Heart right ventricle (tissue), 16 donors: ENCODE data around the gene ARSA. TPM values are rescaled to one million over a fixed set of nuclear protein-coding genes. Genes with fewer than 3 reads are reported as not detected.

Experiments used
- ATAC-seq, 8 donors: fragments of 200-7000 bp; cut with Tn5 transposase; one replicate each; pipeline ENCODE4 v1.9.1; 2020; ENCODE audit warnings: mild to moderate bottlenecking in 8 of 8, moderate library complexity in 8 of 8, moderate number of reproducible peaks in 1 of 8
- DNase-seq, 2 donors: peaks; one replicate each; pipeline ENCODE4 v3.0.0-alpha.2; 2020
- H3K27ac ChIP-seq, 10 donors: fragments of 200-600 bp; sonication (generic) in 2 of 10; one replicate each; pipeline versions ENCODE4 v1.5.0 to v1.8.0; 2020 to 2022; ENCODE audit warnings: mild to moderate bottlenecking in 3 of 10
- H3K27me3 ChIP-seq, 7 donors: fragments of 200-600 bp; one replicate each; pipeline ENCODE4 v1.8.0; 2021 to 2022; ENCODE audit warnings: mild to moderate bottlenecking in 2 of 7
- H3K36me3 ChIP-seq, 9 donors: fragments of 200-600 bp; sonication (generic) in 1 of 9; one replicate each; pipeline versions ENCODE4 v1.5.0 to v1.8.0; 2020 to 2022; ENCODE audit warnings: mild to moderate bottlenecking in 2 of 9
- H3K4me1 ChIP-seq, 9 donors: fragments of 200-600 bp; sonication (generic) in 1 of 9; one replicate each; pipeline versions ENCODE4 v1.5.0 to v1.8.0; 2020 to 2022; ENCODE audit warnings: mild to moderate bottlenecking in 4 of 9
- H3K4me3 ChIP-seq, 10 donors: fragments of 200-600 bp; sonication (generic) in 2 of 10; one replicate each; pipeline versions ENCODE4 v1.5.0 to v1.8.0; 2020 to 2022; ENCODE audit warnings: mild to moderate bottlenecking in 7 of 10, moderate library complexity in 2 of 10
- H3K9me3 ChIP-seq, 11 donors: fragments of 200-600 bp in 10 of 11; sonication (generic) in 2 of 11; one replicate each; pipeline versions ENCODE4 v1.5.0 to v1.8.0; 2013 to 2022; ENCODE audit warnings: mild to moderate bottlenecking in 2 of 11, control low read depth in 1 of 11, moderate library complexity in 1 of 11
- CTCF ChIP-seq, 9 donors: fragments of 200-600 bp; sonication (generic) in 2 of 9; IDR thresholded peaks; one replicate each; pipeline versions ENCODE4 v1.5.0 to v1.8.0; 2021 to 2022; ENCODE audit warnings: antibody characterized with exemption in 9 of 9, mild to moderate bottlenecking in 5 of 9, moderate library complexity in 1 of 9
- WGBS, 2 donors: extraction: QIAGEN DNeasy Blood & Tissue Kit; methylation state at CpG; one replicate each; pipeline ENCODE4 v1.1.7; 2013; ENCODE audit warnings: inconsistent platforms in 1 of 2; 5-methylcytosine and 5-hydroxymethylcytosine counted together
- intact Hi-C, 10 donors: fragments of 100-400 bp; cut with DNase I; formaldehyde crosslinking; loops; one replicate each; pipeline versions ENCODE4 v1.11.1 to v1.14.2; 2022
- polyA plus RNA-seq, 2 donors: library from polyadenylated mRNA; stranded (reverse); fragments of 200-250 nt; gene quantifications; one replicate each; pipeline ENCODE4 v1.2.3, GENCODE V29; 2013
- total RNA-seq, 10 donors: library from RNA; stranded (reverse); fragmentation: NEBNext Ultra II Directional in 3 of 10; extraction: Animal tissue kit (Norgen Biotek cat#: 25700) in 3 of 10; gene quantifications; one replicate each; pipeline versions ENCODE4 v1.2.1 to v1.2.4, GENCODE V29; 2021 to 2023
- donor health status: Arrhythmogenic right ventricular cardiomyopathy.
- donor health status: ischemic (EF 13 %, LVEDD 7.1; RV severe dilation, severe dysfunction).
- donor health status: healthy with polysubstance abuse.
- donor health status: DM: no; HTN: yes; CAD: no.
- donor health status: DM: no; HTN: no; CAD: no.
- donor health status: ischemic (EF 25% LVEDD 6.9; RV normal size, moderate dysfunction).
- donor health status: ischemic (EF 25% LVEDD 5.7; RV mildly dilated, moderate dysfunction).
- donor health status: healthy.
- donor health status: DM: yes; HTN: yes; CAD: no.
- donor health status: Ischemic cardiomyopathy.
- donor health status: ischemic (EF 35%, LVEDD 5.7; RV mildly dilated, moderate dysfunction).
- donor health status: nonischemic (EF 11% LVEDD 7.7; RV severe dilation, severe dysfunction).
- donor health status: DM: yes; HTN: yes; CAD: no.
- donor health status: PGD.
- donor health status: ischemic (EF 29% LVEDD 5.4; RV normal size, mild dysfunction).
- donor health status: nonischemic (EF 23%, LVEDD 6.1; RV moderate dilation, normal function).

The ARSA gene
- total and polyA plus RNA-seq, 12 donors: 17.5 to 62.3 (median 26.0) TPM

GRCh38 chr22:50625131-50625567 lies 2.8 kb downstream of the ARSA start:
- no peak for DNase-seq
- Histone ChIP-seq H3K27me3 (peaks cover 0 to 3% (median 0%) of the 10 kb centered on the region in 7 donors), H3K4me3 (no peak overlapping the region), H3K9me3 (no peaks in the 10 kb centered on the region), H3K4me1 (peaks cover 7 to 59% (median 47%) of the 10 kb centered on the region in 9 donors), H3K36me3 (peaks cover 0 to 18% (median 0%) of the 10 kb centered on the region in 9 donors), H3K27ac (no peak overlapping the region)
- 88% methylated on average over 14 of the region's 14 CpGs for WGBS, 2 donors
- no peak for TF ChIP-seq CTCF (IDR thresholded peaks at IDR 0.05)
- intact Hi-C loops: loop anchor here in 6 of 10 donors (5.0 kb wide), 5 partner anchors 47 to 87 kb away; partner anchors contain the start of gene SHANK3 (in 2 of the 6)
- no peak for ATAC-seq

- Histone ChIP-seq H3K9me3 (no peaks in the 10 kb centered on the region), H3K4me3 (no peak overlapping the region), H3K27me3 (peaks cover 0 to 3% (median 0%) of the 10 kb centered on the region in 7 donors), H3K27ac (no peak overlapping the region), H3K4me1 (peaks cover 9 to 60% (median 52%) of the 10 kb centered on the region in 9 donors), H3K36me3 (peaks cover 0 to 18% (median 0%) of the 10 kb centered on the region in 9 donors)
- intact Hi-C loops: loop anchor here in 6 of 10 donors (5.0 kb wide), 9 partner anchors 47 to 382 kb away; partner anchors contain the start of genes CPT1B (in 3 of the 6), SCO2 (in 2 of the 6), SHANK3 (in 2 of the 6) and TYMP (in 2 of the 6)
- TF ChIP-seq CTCF (IDR thresholded peaks at IDR 0.05): no peak
- ATAC-seq: no peak
- 79 to 86% methylated on average over 16 of the region's 16 CpGs for WGBS, 2 donors
- no peak for DNase-seq
Measured at GRCh38 chr22:50624347-50625130, 3.4 kb downstream of the ARSA start.

- peaks cover 0 to 18% (median 0%) of the 10 kb centered on the region in 9 donors for H3K36me3 ChIP-seq
- H3K4me1 ChIP-seq: peaks cover 9 to 53% (median 43%) of the 10 kb centered on the region in 9 donors
- peak overlapping the region in 5 of 10 donors; percentile 12 to 84 (median 61) for H3K27ac ChIP-seq
Measured at GRCh38 chr22:50622723-50623327, 5.1 kb downstream of the ARSA start.

More at GRCh38 chr22:50622723-50623327, 5.1 kb downstream of the ARSA start:
- no peak for TF ChIP-seq CTCF (IDR thresholded peaks at IDR 0.05)
- intact Hi-C loops: loop anchor here in 4 of 10 donors (5.0 kb wide), 4 partner anchors 46 to 381 kb away; partner anchors contain the start of genes CPT1B (in 3 of the 4), SCO2 (in 2 of the 4) and TYMP (in 2 of the 4)
- Histone ChIP-seq H3K9me3 (no peaks in the 10 kb centered on the region), H3K27me3 (peaks cover 0 to 5% (median 0%) of the 10 kb centered on the region in 7 donors), H3K4me3 (no peak overlapping the region)
- DNase-seq (no peak), ATAC-seq (no peak)
- WGBS, 2 donors: 69 to 71% methylated on average over 16 of the region's 16 CpGs
